HepG2 (cell line): ENCODE data around the gene ARID5B. TPM values are rescaled to one million over a fixed set of nuclear protein-coding genes. Genes with fewer than 3 reads are reported as not detected.

Experiments
- ATAC-seq: fragments of 200-7000 bp; cut with Tn5 transposase; 3 replicates; pipeline ENCODE4 v1.9.1; 2020; ENCODE audit warnings: mild to moderate bottlenecking, moderate library complexity
- BruUV-seq: library from RNA; stranded (reverse); fragments of 400-500 nt; replicated peaks from 2 replicates; lab custom pipeline; 2021; lab: Mats Ljungman, UMichigan
- CTCF ChIA-PET: fragments of 300-600 bp; formaldehyde crosslinking; extraction: SDS; loops from one replicate; lab custom pipeline; 2021; ENCODE audit warnings: low total read pairs, inconsistent platforms, low intra/inter-chr PET ratio; lab: Yijun Ruan, JAX
- POLR2A ChIA-PET: fragments of 350-600 bp; sonication (Branson Sonifier 250); formaldehyde crosslinking; loops from one replicate; lab custom pipeline; 2020; ENCODE audit warnings: antibody characterized with exemption, inconsistent platforms; lab: Yijun Ruan, JAX
- DNase-seq: peaks from one replicate; pipeline ENCODE4 v3.0.0-alpha.2; 2015; ENCODE audit warnings: low spot score
- FAIRE-seq: peaks from 3 replicates; lab custom pipeline; 2011; peaks lifted over from hg19 to GRCh38; lab: Jason Lieb, UNC
- H2AFZ ChIP-seq: one replicate; pipeline ENCODE4 v1.6.1; 2011; ENCODE audit warnings: low read length, inconsistent platforms
- H3K27ac ChIP-seq: fragments of 300-600 bp; 3 replicates; pipeline ENCODE4 v1.8.0; 2011; ENCODE audit warnings: mixed run types, mild to moderate bottlenecking, mixed read lengths, low read length, inconsistent platforms; ENCODE audit not compliant: insufficient read depth; ENCODE audit errors: extremely low read length
- H3K27me3 ChIP-seq, 2 experiments: fragments of 200-600 bp in 1 of 2; 2 replicates in 1 of 2; 3 replicates in 1 of 2; pipeline versions ENCODE4 v1.6.0 to v1.8.0; 2011; ENCODE audit warnings: low read length in 2 of 2, mild to moderate bottlenecking in 2 of 2, moderate library complexity in 2 of 2, inconsistent platforms in 1 of 2; ENCODE audit not compliant: insufficient read depth in 2 of 2, control insufficient read depth in 1 of 2
- H3K36me3 ChIP-seq, 2 experiments: fragments of 200-600 bp in 1 of 2; replicated peaks in 1 of 2; 2 replicates in 1 of 2; 3 replicates in 1 of 2; pipeline versions ENCODE4 v1.5.1 to v1.8.0; 2011; ENCODE audit warnings: low read length in 2 of 2, inconsistent platforms in 1 of 2; ENCODE audit not compliant: insufficient read depth in 2 of 2, control insufficient read depth in 1 of 2
- H3K4me1 ChIP-seq: 2 replicates; pipeline ENCODE4 v1.5.1; 2012; ENCODE audit warnings: low read length, inconsistent platforms; ENCODE audit not compliant: insufficient read depth
- H3K4me2 ChIP-seq: 2 replicates; pipeline ENCODE4 v1.6.0; 2011; ENCODE audit warnings: low read depth, low read length, inconsistent platforms
- H3K4me3 ChIP-seq, 3 experiments: fragments of 200-600 bp in 1 of 3; sonication (generic), shearing (Covaris generic) in 1 of 3; replicated peaks in 1 of 3; 2 replicates each; pipeline ENCODE4 v1.5.1; 2011 to 2016; ENCODE audit warnings: low read length in 3 of 3, inconsistent platforms in 2 of 3, low read depth in 2 of 3, mild to moderate bottlenecking in 2 of 3, control low read depth in 1 of 3, mixed read lengths in 1 of 3; ENCODE audit not compliant: insufficient read depth in 1 of 3
- H3K79me2 ChIP-seq: one replicate; pipeline ENCODE4 v1.6.1; 2011; ENCODE audit warnings: low read length, inconsistent platforms; ENCODE audit not compliant: insufficient read depth
- H3K9ac ChIP-seq: 2 replicates; pipeline ENCODE4 v1.6.0; 2011; ENCODE audit warnings: mild to moderate bottlenecking, low read depth, low read length, inconsistent platforms; ENCODE audit not compliant: insufficient read depth
- H3K9me3 ChIP-seq: 2 replicates; pipeline ENCODE4 v1.5.1; 2012; ENCODE audit warnings: mild to moderate bottlenecking, low read length
- H4K20me1 ChIP-seq: 2 replicates; pipeline ENCODE4 v1.6.0; 2011; ENCODE audit warnings: inconsistent platforms, mild to moderate bottlenecking, low read length, moderate library complexity; ENCODE audit not compliant: insufficient read depth
- NFE2L2 ChIP-seq: fragments of 150-350 bp; IDR thresholded peaks from 2 replicates; pipeline ENCODE4 v1.6.1; 2014; ENCODE audit warnings: low read length
- RCOR2 ChIP-seq: IDR thresholded peaks from 2 replicates; pipeline ENCODE4 v1.6.1; 2016; ENCODE audit warnings: missing biosample characterization, missing genetic modification reagents
- TGIF2 ChIP-seq: IDR thresholded peaks from 2 replicates; pipeline ENCODE4 v1.6.1; 2016; ENCODE audit warnings: control low read depth, missing compliant biosample characterization
- WIZ ChIP-seq: sonication (generic); formaldehyde crosslinking; IDR thresholded peaks from 2 replicates; pipeline ENCODE4 v1.5.1; 2020; ENCODE audit warnings: mild to moderate bottlenecking, missing genetic modification reagents
- ZNF335 ChIP-seq: sonication (generic); formaldehyde crosslinking; IDR thresholded peaks from 2 replicates; pipeline ENCODE4 v1.4.0; 2020; ENCODE audit warnings: missing genetic modification reagents
- ZNF552 ChIP-seq: sonication (generic); formaldehyde crosslinking; IDR thresholded peaks from 2 replicates; pipeline ENCODE4 v1.9.0; 2022; ENCODE audit warnings: missing genetic modification reagents, mild to moderate bottlenecking, borderline replicate concordance
- ZNF629 ChIP-seq: sonication (generic); formaldehyde crosslinking; conservative IDR thresholded peaks from 2 replicates; pipeline ENCODE4 v1.5.0; 2020; ENCODE audit warnings: missing genetic modification reagents
- WGBS: methylation state at CpG from one replicate; pipeline ENCODE4 v1.1.6; 2017; ENCODE audit warnings: low lambda C conversion rate; 5-methylcytosine and 5-hydroxymethylcytosine counted together
- in situ Hi-C: cut with HindIII; loops from 2 replicates; pipeline ENCODE4 v1.10.0; 2017; ENCODE audit warnings: low pct_unique_long_range_greater_than_20kb; ENCODE audit not compliant: extremely low pct_ligation_motif_present
- intact Hi-C: fragments of 100-400 bp; cut with micrococcal nuclease; formaldehyde crosslinking; loops from one replicate; pipeline ENCODE4 v1.10.0; 2022; ENCODE audit not compliant: unreplicated experiment
- polyA plus RNA-seq, 8 experiments: library from polyadenylated mRNA; depleted of rRNA in 3 of 8; stranded (reverse) in 7 of 8; unstranded in 1 of 8; fragments of >200 nt; fragmentation: Illumina TruSeq in 4 of 8; extraction: Trizol in 4 of 8; gene quantifications; 2 replicates each; pipeline versions ENCODE4 v1.2.1 to v1.2.3, GENCODE V29; 2011 to 2016; ENCODE audit warnings: low read depth in 4 of 8, missing spikeins in 1 of 8, mixed read lengths in 1 of 8; ENCODE audit not compliant: insufficient read depth in 1 of 8
- total RNA-seq, 5 experiments: library from RNA; depleted of rRNA; stranded (reverse); fragments of >200 nt; fragmentation: Illumina TruSeq; extraction: Trizol; gene quantifications; 2 replicates each; pipeline ENCODE4 v1.2.3, GENCODE V29; 2016; ENCODE audit warnings: low read depth in 1 of 5
- TF ChIP-seq, protein P1 (sequence below): sonication (generic); formaldehyde crosslinking; IDR thresholded peaks from 2 replicates; pipeline ENCODE4 v1.8.0; 2022; ENCODE audit warnings: missing genetic modification reagents, mild to moderate bottlenecking, moderate library complexity, borderline replicate concordance
- TF ChIP-seq, protein P2 (sequence below): IDR thresholded peaks from 2 replicates; pipeline ENCODE4 v1.6.1; 2016; ENCODE audit warnings: low read depth

Gene ARID5B
- total and polyA plus RNA-seq, 2 of the 13 experiments (the other 11 are each of a cell fraction or from before 2014, with no cell fraction given), result 6.2 to 21.1 TPM

DNA sequence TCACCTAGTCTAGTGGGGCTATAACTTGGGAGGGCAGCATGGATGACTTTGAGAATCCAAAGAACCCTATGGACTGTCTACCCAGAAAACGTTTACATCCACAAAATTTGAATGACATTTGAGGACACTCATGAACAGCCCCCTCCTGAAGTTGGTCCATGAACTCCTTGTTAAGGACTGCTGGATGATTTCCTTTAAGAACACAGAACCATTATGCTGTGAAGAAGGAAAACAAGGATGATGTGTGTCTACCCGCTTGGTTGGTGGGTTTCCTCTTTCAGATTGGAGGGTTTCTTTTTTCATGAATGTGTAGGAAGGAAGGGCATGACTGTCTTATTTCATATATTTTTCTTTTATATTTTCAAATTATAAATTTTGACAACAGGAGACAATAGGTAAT lies 58.3 kb downstream of the ARID5B start (continued):
- TF ChIP-seq, protein P1, sequence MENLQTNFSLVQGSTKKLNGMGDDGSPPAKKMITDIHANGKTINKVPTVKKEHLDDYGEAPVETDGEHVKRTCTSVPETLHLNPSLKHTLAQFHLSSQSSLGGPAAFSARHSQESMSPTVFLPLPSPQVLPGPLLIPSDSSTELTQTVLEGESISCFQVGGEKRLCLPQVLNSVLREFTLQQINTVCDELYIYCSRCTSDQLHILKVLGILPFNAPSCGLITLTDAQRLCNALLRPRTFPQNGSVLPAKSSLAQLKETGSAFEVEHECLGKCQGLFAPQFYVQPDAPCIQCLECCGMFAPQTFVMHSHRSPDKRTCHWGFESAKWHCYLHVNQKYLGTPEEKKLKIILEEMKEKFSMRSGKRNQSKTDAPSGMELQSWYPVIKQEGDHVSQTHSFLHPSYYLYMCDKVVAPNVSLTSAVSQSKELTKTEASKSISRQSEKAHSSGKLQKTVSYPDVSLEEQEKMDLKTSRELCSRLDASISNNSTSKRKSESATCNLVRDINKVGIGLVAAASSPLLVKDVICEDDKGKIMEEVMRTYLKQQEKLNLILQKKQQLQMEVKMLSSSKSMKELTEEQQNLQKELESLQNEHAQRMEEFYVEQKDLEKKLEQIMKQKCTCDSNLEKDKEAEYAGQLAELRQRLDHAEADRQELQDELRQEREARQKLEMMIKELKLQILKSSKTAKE, result no peak
- TF ChIP-seq TGIF2 (CRISPR knock-in tag), result no peak
- TF ChIP-seq WIZ (CRISPR knock-in tag), result no peak
- TF ChIP-seq ZNF552 (CRISPR knock-in tag), result no peak
- no peak for TF ChIP-seq NFE2L2
- TF ChIP-seq, protein P2, sequence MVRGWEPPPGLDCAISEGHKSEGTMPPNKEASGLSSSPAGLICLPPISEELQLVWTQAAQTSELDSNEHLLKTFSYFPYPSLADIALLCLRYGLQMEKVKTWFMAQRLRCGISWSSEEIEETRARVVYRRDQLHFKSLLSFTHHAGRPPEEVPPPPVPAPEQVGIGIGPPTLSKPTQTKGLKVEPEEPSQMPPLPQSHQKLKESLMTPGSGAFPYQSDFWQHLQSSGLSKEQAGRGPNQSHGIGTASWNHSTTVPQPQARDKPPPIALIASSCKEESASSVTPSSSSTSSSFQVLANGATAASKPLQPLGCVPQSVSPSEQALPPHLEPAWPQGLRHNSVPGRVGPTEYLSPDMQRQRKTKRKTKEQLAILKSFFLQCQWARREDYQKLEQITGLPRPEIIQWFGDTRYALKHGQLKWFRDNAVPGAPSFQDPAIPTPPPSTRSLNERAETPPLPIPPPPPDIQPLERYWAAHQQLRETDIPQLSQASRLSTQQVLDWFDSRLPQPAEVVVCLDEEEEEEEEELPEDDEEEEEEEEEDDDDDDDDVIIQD (CRISPR knock-in tag), result no peak
- TF ChIP-seq ZNF335 (CRISPR knock-in tag), result no peak

DNA sequence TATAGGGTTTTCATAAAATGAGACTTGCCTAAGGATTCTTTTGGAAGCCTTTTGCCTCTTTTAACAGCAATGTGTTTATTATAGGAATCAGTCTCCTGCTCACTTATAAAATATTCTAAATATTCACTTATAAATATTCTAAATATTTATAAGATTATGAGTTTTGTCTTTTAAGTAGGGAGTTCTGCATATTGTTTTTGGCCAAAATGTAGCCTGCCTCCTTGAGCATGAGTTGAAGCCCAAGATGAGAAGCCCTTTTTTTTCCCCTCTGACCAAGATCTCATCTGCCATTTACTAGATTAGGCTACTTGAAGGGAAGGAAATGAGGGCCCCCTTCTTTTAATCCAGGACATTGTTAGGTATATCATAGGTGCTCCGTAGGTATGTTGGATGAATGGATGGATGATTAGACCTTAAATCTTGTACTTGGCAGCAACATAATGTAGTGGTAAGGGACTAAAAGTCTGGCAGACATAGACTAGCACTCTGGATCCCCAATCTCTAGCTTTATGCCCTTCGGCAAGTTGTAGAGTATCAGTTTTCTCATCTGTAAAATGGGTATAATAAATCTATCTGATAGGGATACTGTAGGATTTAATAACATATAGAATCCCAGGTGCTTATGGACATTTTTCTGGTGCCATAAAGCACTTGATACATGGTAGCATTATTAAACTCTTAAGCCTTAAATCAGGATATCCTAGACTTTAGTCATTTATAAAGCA lies 59.1 kb downstream of the ARID5B start:
- no peak overlapping the region for H3K4me2 ChIP-seq
- no peak for ATAC-seq
- no peaks in the 10 kb centered on the region for H4K20me1 ChIP-seq
- TF ChIP-seq RCOR2 (no peak), ZNF629 (CRISPR knock-in tag) (peak; percentile 81)
- no peaks in the 10 kb centered on the region for H3K9me3 ChIP-seq
- no peak overlapping the region for H3K9ac ChIP-seq
- no peak for FAIRE-seq
- in situ Hi-C loops, result no loop called here
- H3K79me2 ChIP-seq, result peaks cover 16% of the 10 kb centered on the region
- H2AFZ ChIP-seq, result no peak overlapping the region
- no peaks in the 10 kb centered on the region for H3K27me3 ChIP-seq
- ChIA-PET CTCF (no interaction called here), POLR2A (no interaction called here)
- peaks cover 8 to 15% of the 10 kb centered on the region in 2 experiments for H3K36me3 ChIP-seq
- H3K4me1 ChIP-seq, result peaks cover 43% of the 10 kb centered on the region
- no peak overlapping the region for H3K27ac ChIP-seq
- no peak for DNase-seq
- BruUV-seq, result no TSS peak
- H3K4me3 ChIP-seq, result no peak overlapping the region
- WGBS, result 100% methylated on average over 2 of the region's 2 CpGs
- intact Hi-C loops, result loop anchor here (10.0 kb wide), 2 partner anchors 126 to 304 kb away; partner anchors contain the start of gene RTKN2
